Activated T-helper 1 cell treated with anti-CD3 and anti-CD28 coated beads, Interleukin-2, amount 50 U/mL, for 16 hours (primary cell): ENCODE data around the gene OR51F1.
"Not testable (repeated sequence)": the region's sequence is repeated elsewhere in the genome, so short reads cannot be mapped to it uniquely, and the experiment has no call there.

Source experiments
- DNase-seq, 2 donors: peaks; one replicate each; pipeline ENCODE4 v3.0.0-alpha.2; 2020; ENCODE audit warnings: low read depth in 1 of 2, low spot score in 1 of 2

The OR51F1 gene

DNA sequence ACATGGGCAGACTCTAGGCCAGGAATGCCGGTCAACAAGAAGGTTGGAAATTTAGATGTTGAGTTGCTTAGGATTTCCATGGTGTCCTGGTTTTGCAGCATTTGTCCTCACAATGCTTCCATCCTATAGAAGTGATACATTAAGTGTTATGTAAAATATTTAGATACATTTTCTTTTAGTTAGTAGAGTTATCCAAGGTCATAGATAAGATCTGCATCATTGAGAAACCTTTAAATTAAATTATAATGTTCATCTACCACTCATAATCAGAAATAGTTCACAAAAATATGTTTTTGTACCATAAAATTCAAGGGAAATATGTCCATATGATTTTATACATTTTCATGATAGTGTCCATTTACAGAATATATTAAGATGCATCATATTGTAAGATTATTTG, at the start of gene OR51F1:
OR51F1 (minus strand) TSS at position 101 of the 400 bp plus-strand sequence; CDS start at position 101, 0 bp downstream.
- no peak for DNase-seq

DNA sequence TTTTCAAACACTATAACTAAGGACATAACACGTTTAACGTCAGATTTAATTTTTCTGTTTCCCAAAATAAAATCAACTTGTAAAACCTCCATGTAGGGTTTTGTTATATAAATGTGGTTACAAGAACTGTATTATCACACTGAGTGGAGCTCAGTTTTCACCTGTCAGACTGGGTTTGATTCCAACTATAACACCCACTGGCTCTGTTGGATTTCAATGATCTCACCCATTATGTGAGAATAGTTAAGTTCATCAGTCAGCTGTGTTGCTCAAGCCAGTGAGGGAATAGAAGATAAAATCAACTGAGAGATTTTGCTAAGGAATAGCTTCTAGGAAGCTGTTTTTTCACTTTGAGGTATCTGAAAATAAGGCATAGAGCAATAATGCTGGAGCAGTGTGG, 39.5 kb upstream of the OR51F1 start:
- no peak for DNase-seq

DNA sequence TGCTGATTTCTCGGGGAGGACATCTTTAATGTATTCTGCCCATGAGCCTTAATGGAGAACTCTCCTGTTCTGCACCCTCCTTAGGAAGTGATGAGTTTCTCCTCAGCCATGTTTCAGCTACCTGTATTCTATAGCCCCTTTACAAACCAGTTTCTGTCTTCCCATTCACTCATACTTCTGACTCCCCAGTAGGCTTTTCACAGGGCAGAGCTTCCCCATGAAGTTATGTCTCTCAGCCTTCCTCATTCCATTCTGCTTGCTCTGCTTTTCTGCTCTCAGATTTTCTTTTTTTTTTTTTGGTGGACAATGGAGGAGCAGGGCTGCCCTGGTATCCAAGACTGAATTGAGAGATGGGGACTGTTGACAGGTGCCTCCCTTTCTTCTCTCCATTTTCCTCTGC, 38.7 kb upstream of the OR51F1 start:
- DNase-seq = no peak

DNA sequence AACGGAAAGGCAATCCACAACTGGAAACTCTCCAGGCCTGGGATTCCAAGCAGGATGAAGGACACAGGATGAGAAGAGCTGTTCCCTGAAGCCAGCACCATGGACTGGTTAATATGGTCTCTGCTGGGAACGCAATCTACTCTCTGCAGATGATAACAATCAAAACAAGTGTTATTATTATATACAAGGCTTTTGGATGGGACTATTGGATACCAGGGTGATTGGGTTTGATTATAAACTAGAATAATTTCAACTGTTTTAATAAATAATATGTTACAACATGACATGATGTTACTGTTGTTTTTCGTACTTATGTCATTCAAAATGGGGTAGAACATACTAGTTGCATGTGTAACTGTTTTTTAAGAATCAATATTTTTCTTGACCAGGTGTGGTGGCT, 34.5 kb upstream of the OR51F1 start, which contains the start of gene OR52R1:
OR52R1 (minus strand) TSS at position 101 of the 400 bp plus-strand sequence; CDS start at position 101, 0 bp downstream.
- DNase-seq = no peak

- not testable (repeated sequence) for DNase-seq
These were observed 31.6 kb upstream of the OR51F1 start for GRCh38 chr11:4801316-4801715.

DNA sequence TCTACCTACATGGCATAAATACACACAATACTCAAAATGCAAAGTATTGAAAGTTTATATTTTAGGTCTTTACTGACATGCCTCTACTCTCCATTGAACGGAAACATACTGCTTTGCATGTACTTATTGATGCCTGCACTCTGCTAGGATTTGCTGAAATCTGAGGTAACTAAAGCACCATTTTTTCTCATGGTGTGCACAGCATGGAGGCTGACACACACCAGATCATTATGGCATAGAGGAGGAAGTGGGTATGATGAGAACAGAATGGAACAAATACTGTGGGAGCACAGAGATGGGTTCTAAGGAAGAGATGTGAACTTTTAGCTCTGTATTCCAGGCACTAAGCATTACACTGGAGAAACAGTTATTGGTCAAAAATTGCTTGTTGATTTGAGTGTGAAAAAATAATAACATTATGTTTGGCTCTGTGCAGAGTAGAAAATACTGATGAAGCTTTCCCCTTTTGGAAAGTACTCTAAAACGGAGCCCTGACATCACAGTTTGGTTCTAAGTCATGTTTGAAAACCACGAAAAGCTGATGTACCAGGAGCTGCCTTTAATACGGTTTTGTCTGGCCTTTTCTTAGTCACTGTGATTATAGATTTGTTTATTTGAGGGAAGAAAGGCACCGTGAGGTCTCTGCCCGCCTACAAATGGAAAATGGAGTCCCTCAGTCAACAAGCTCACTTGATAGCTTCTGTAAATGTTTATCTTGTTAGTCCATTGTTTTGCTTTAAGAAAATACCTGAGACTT, 28.9 kb upstream of the OR51F1 start:
- DNase-seq = no peak

DNA sequence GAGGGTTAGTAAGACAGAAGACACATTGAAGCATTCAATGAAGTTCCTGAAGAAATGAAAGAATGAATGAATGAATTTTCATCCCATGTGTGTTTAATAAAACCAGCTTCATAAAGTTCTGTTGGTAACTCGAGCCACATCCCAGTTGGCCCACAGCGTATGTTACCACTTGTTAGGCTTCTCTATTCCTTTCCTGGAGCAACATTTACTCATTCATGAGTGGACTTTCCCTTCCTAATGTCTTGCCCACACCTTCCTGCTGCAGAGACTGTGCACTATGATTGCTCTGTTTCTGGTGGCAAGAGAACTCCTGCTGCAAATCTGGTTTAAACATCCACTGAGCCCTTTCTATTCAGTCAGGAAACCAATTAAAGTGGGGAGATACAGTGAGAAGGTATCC, 27.5 kb upstream of the OR51F1 start:
- no peak for DNase-seq

- no peak for DNase-seq
These were observed 12.7 kb upstream of the OR51F1 start for GRCh38 chr11:4782454-4782853.

GRCh38 chr11:4768094-4768493, 1.6 kb downstream of the OR51F1 start:
- no peak for DNase-seq

DNA sequence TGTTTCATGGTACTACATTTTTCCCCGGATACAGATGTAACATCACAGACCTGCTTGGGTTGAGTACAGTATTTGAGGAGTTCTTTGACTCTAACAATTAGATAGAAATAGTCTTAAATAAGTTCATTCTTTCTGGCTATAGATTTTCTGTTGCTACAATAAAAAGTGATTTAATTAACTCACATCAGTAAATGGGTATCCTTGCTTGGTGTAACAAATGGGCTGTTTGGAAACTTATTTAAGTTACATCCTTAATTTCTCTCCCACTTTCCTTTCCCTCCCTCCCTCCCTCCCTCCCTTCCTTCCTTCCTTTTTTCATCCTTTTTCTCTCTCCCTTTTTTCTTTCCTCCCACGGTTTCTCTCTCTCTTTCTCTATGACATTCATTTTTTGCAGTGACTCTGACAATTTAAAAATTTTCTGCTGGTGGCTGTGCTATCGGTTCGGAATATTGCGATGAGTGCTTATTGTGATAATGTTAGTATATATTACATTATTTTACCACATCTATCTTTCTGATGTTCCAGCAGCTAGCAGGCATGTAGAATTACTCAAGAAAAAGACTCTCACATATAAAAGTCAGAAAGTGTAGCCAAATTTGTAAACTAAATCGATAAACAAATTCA, 3.2 kb downstream of the OR51F1 start:
- DNase-seq = no peak

- DNase-seq = no peak
These were observed 6.6 kb downstream of the OR51F1 start for GRCh38 chr11:4763096-4763495.

DNA sequence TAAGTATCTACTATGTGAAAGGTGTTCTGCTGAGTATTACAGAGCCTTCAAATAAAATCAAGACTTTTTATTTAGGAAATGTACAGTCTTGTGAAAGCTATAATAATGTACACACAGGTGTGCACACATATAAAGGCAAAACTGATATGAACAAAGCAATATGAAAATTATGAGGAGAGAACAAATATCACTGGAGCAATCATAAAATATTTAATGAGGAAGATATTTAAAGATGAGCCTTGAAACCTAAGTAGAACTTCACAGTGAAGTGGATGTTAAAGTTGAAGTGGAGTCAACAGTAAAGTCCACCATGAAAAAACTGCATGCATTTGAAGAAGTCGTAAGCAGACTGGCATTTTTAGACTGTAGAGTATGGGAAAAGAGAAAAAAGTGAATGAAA, 18.5 kb downstream of the OR51F1 start:
- no peak for DNase-seq

DNA sequence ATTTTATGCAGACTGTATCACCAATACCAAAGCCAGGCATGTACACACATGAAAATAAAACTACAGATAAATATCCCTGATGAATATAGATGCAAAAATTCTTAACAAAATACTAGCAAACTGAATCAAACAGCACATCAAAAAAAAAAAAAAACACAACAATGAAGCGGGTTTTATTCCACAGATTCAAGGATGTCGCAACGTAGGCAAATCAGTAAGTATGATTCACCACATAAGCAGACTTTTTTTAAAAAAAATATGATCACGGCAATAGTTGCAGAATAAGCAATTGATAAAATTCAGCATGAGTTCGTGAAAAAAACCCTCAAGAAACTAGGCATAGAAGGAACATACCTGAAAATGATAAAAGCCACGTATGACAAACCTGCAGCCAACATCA, 21.3 kb downstream of the OR51F1 start:
- no peak for DNase-seq

DNA sequence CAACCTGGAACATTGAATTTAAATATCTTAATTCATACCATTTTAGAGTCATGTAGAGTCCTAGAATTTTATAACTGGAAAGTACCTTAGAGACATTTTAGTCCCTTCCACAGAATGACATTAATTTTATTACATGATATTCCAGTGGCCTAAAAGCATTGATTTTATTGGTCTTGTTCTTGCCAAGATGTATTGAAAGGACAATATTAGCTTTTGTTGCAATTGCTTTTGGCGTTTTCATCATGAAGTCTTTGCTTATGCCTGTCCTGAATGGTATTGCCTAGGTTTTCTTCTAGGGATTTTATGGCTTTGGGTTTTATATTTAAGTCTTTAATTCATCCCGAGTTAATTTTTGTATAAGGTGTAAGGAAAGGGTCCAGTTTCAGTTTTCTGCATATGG, 29.0 kb downstream of the OR51F1 start:
- DNase-seq = no peak

DNA sequence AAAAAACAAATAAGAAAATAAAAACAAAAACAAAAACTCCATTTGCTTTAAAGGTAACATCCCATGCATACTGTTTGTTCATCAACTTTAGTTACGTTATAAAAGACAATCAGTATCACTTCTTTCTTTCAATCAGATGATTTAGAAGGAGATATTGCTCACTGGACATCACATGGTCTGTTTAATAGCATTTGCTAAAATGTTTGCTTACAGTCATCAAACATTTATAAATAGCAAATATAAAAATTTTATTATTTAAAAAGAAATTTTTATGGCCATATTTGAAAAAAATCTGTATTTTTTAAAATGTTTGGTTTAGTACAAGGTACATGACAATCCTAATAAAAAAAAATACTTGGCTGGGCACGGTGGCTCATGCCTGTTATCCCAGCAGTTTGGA, 42.6 kb downstream of the OR51F1 start:
- no peak for DNase-seq

DNA sequence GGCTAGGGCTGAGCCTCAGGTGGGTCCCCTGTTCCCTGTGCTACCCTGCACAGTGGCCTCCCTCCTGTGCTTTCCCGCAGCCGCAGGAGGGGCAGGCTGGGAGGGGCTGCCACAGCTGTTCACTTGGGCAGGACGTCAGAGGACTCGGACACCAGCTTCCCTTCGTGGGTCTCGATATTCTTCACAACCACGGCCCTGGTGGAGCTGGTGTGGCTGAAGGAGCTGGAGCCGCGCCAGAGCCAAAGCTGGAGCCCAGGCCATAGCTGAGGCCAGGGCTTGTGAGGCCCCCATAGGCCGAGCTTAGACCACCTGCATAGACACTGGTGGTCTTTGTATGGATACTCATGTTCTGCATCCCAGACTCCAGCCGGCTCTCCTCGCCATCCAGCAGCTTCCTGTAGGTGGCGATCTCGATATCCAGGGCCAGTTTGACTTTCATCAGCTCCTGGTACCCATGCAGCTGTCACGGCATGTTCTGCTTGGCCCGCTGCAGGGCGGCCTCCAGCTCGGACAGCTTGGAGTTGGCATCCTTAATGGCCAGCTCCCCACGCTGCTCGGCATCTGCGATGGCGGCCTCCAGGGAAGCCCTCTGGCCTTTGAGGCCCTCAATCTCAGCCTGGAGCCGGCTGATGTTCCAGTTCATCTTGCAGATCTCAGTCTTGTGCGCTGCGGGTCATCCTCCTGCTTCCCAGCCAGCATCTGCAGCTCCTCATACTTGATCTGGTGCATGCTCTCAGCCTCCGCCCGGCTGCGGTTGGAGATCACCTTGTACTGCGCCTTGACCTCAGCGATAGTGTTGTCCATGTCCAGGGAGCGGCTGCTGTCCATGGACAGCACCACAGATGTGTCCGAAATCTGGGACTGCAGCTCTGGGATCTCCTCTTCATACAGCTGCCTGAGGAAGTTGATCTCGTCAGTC, 46.9 kb downstream of the OR51F1 start:
- DNase-seq = not testable (repeated sequence)
